Ovary (tissue), 9 donors: ENCODE results near the gene CBX6. TPM values are rescaled to one million over a fixed set of nuclear protein-coding genes. Genes with fewer than 3 reads are reported as not detected.

Source experiments
- DNase-seq, 5 donors: peaks; one replicate each; pipeline ENCODE4 v3.0.0-alpha.2; 2019 to 2020
- H3K27ac ChIP-seq, 2 donors: fragments of 200-600 bp; one replicate each; pipeline versions ENCODE4 v1.5.1 to v1.8.0; 2019 to 2022
- H3K27me3 ChIP-seq: fragments of 200-600 bp; one replicate; pipeline ENCODE4 v1.8.0; 2022
- H3K36me3 ChIP-seq: fragments of 200-600 bp; sonication (generic); one replicate; pipeline ENCODE4 v1.5.1; 2019
- H3K4me1 ChIP-seq: one replicate; pipeline ENCODE4 v1.8.1; 2013; ENCODE audit warnings: mild to moderate bottlenecking, moderate library complexity; ENCODE audit not compliant: insufficient read depth
- H3K4me3 ChIP-seq: fragments of 200-600 bp; sonication (generic); one replicate; pipeline ENCODE4 v1.5.1; 2017
- H3K9me3 ChIP-seq, 2 donors: fragments of 200-600 bp in 1 of 2; sonication (generic) in 1 of 2; one replicate each; pipeline versions ENCODE4 v1.5.1 to v1.8.1; 2013 to 2019; ENCODE audit warnings: mild to moderate bottlenecking in 1 of 2, moderate library complexity in 1 of 2
- CTCF ChIP-seq, 3 donors: fragments of 450-650 bp in 2 of 3; fragments of 200-600 bp in 1 of 3; IDR thresholded peaks; one replicate each; pipeline versions ENCODE4 v1.5.1 to v1.8.0; 2016 to 2022; ENCODE audit warnings: antibody characterized with exemption in 3 of 3, mild to moderate bottlenecking in 1 of 3
- EP300 ChIP-seq: sonication (generic); formaldehyde crosslinking; IDR thresholded peaks from one replicate; pipeline ENCODE4 v1.6.1; 2017; ENCODE audit warnings: antibody characterized with exemption
- POLR2A ChIP-seq: fragments of 450-650 bp; IDR thresholded peaks from one replicate; pipeline ENCODE4 v1.6.1; 2017; ENCODE audit warnings: antibody characterized with exemption, mild to moderate bottlenecking, moderate library complexity
- WGBS, 3 donors: extraction: QIAGEN DNeasy Blood & Tissue Kit in 1 of 3; methylation state at CpG; one replicate each; pipeline versions ENCODE4 v1.1.5 to v1.1.7; 2013 to 2017; 5-methylcytosine and 5-hydroxymethylcytosine counted together
- intact Hi-C, 4 donors: fragments of 100-400 bp; cut with DNase I; formaldehyde crosslinking; loops; one replicate each; pipeline versions ENCODE4 v1.11.0 to v1.15.1; 2022 to 2023
- polyA plus RNA-seq, 2 donors: library from polyadenylated mRNA; stranded (reverse); fragments of 200-250 nt in 1 of 2; fragments of 350-450 nt in 1 of 2; fragmentation: Illumina TruSeq in 1 of 2; extraction: RNeasy Lipid Tissue Mini Kit (QIAGEN cat#74804) in 1 of 2; gene quantifications; one replicate each; pipeline ENCODE4 v1.2.3, GENCODE V29; 2013 to 2014
- total RNA-seq, 7 donors: library from RNA; depleted of rRNA in 2 of 7; stranded (reverse); fragments of >200 nt in 2 of 7; fragmentation: NEBNext Ultra II Directional in 3 of 7; extraction: Animal tissue kit (Norgen Biotek cat#: 25700) in 3 of 7; gene quantifications; one replicate each; pipeline versions ENCODE4 v1.1.0 to v1.2.4, GENCODE V29; 2016 to 2023
- donor health status: DM: no; HTN: no; CAD: no; lungs with moderate emphysema.
- donor health status: DM: no; HTN: no; CAD: no.
- donor health status: Bipolar disorder and iron deficiency.
- donor health status: DM: yes; HTN: yes; CAD: no.
- donor health status: DM: no; HTN: no; CAD: no.
- donor health status: DM: yes; HTN: yes; CAD: no.

Gene CBX6
- total and polyA plus RNA-seq, 9 donors, result 22.6 to 175 (median 115) TPM

- Histone ChIP-seq H3K9me3 (no peaks in the 10 kb centered on the region), H3K4me3 (no peak overlapping the region), H3K27me3 (no peaks in the 10 kb centered on the region), H3K27ac (peak overlapping the region in 1 of 2 donors; percentile 83), H3K4me1 (peaks cover 20% of the 10 kb centered on the region), H3K36me3 (no peaks in the 10 kb centered on the region)
- no peak for DNase-seq
- TF ChIP-seq EP300, result no peak
- TF ChIP-seq CTCF (IDR thresholded peaks at IDR 0.05), result no peak
- no peak for TF ChIP-seq POLR2A
- 17 to 28% (median 17%) methylated on average over 9 of the region's 9 CpGs for WGBS, 3 donors
- intact Hi-C loops, result loop anchor here in 1 of 4 donors (5.0 kb wide), 1 partner anchor 54 kb away; no protein-coding TSS in a partner anchor
Observed at GRCh38 chr22:38882972-38883622, 11.1 kb upstream of the CBX6 start.

DNA sequence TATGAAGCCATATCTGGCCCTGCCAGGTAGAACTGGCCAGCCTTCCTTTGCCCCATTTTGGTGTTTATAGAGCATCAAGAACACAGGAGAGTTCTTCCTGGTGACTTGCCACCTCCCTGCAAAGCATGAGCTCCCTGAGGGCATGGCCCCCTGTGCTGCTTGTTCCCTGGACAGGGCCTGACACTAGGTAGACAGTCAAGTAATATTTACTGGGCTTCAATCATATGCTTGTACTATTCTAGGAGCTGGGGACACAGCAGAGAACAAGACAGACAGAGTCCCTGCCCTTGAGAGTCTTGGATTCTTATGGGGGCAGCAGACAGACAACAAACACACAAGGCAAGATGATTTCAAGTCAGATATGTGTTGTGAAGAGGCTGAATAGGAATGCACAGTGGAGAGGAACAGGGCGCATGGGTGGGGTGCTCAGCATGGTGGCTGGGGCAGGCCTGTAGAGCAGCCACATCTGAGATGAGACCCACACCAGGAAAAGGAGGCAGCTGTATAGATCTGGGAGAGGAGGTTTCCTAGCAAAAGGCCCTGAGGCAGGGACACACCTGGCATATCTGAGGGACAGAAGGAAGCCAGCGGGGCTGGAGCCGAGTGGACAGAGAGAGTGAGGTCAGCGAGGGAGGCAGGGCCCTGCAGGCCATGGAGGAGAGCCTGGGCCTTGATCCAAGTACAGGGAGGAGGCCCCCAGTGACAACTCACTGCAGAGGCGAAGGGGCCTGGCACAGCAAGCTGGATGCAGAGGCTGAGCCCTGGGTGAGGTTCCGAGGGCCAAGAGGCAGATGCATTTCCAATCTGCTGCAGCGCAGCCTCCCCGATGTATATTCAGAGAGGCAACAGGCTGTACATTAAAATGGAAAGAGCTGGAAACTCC lies 10.2 kb upstream of the CBX6 start:
- H3K4me1 ChIP-seq, result peaks cover 20% of the 10 kb centered on the region
- peak; percentile 58 to 74 (median 67) for DNase-seq
- TF ChIP-seq POLR2A (no peak), EP300 (no peak), CTCF (IDR thresholded peaks at IDR 0.05) (no peak)
- 28 to 37% (median 35%) methylated on average over 8 of the region's 8 CpGs for WGBS, 3 donors
- H3K9me3 ChIP-seq, result no peaks in the 10 kb centered on the region
- intact Hi-C loops, result loop anchor here in 1 of 4 donors (5.0 kb wide), 1 partner anchor 55 kb away; no protein-coding TSS in a partner anchor
- peak overlapping the region; percentile 7 to 83 for H3K27ac ChIP-seq
- no peaks in the 10 kb centered on the region for H3K36me3 ChIP-seq
- H3K27me3 ChIP-seq, result no peaks in the 10 kb centered on the region
- no peak overlapping the region for H3K4me3 ChIP-seq

- H3K27me3 ChIP-seq, result no peaks in the 10 kb centered on the region
- no peaks in the 10 kb centered on the region for H3K9me3 ChIP-seq
- peak; percentile 76 to 88 (median 84) for DNase-seq
- peaks cover 20% of the 10 kb centered on the region for H3K4me1 ChIP-seq
- H3K27ac ChIP-seq, result peak overlapping the region; percentile 18 to 83
- H3K36me3 ChIP-seq, result no peaks in the 10 kb centered on the region
- TF ChIP-seq EP300 (peak; percentile 61), CTCF (IDR thresholded peaks at IDR 0.05) (peak in 1 of 3 donors; percentile 46), POLR2A (no peak)
- intact Hi-C loops, result loop anchor here in 1 of 4 donors (5.0 kb wide), 1 partner anchor 56 kb away; no protein-coding TSS in a partner anchor
- H3K4me3 ChIP-seq, result no peak overlapping the region
- 2 to 3% (median 3%) methylated on average over 9 of the region's 9 CpGs for WGBS, 3 donors
Observed at GRCh38 chr22:38881464-38881871, 9.5 kb upstream of the CBX6 start.

DNA sequence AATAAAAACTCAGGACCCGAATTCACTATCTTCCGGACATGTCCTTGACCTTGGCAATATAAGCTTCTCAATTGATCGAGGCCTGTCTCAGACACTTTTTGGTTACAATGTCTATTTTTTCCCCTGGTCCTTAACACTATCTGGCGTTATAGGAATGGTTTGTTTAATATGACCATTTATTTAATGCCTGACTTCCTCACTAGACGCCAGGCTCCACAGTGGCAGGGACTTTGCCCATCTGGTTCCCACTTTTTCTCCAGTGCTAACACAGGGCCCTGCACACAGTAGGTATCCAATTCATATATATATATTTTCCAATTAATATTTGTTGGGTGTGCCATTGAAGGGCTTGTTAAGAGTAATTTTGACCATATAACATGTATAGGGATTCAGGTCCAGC lies 7.9 kb upstream of the CBX6 start:
- Histone ChIP-seq H3K27me3 (no peaks in the 10 kb centered on the region), H3K36me3 (no peaks in the 10 kb centered on the region), H3K4me1 (peaks cover 20% of the 10 kb centered on the region), H3K9me3 (no peaks in the 10 kb centered on the region), H3K27ac (no peak overlapping the region), H3K4me3 (no peak overlapping the region)
- no peak for TF ChIP-seq CTCF (IDR thresholded peaks at IDR 0.05)
- no peak for TF ChIP-seq POLR2A
- TF ChIP-seq EP300, result no peak
- DNase-seq, result no peak
- 60 to 76% (median 64%) methylated on average over 5 of the region's 5 CpGs for WGBS, 3 donors
- intact Hi-C loops, result loop anchor here in 1 of 4 donors (5.0 kb wide), 1 partner anchor 57 kb away; no protein-coding TSS in a partner anchor
